Smooth muscle cell (in vitro differentiated cells): Measurements from ENCODE around the gene MAST4. TPM values are rescaled to one million over a fixed set of nuclear protein-coding genes. Genes with fewer than 3 reads are reported as not detected.

Experiments used
- DNase-seq: peaks from one replicate; lab custom pipeline; 2025; ENCODE audit not compliant: unreplicated experiment; lab: John Stamatoyannopoulos, UW
- H2AFZ ChIP-seq: fragments of 200-600 bp; sonication (generic); 2 replicates; pipeline ENCODE4 v1.6.0; 2016; ENCODE audit warnings: antibody characterized with exemption, low read depth, mild to moderate bottlenecking
- H3F3A ChIP-seq: fragments of 200-600 bp; sonication (generic); 2 replicates; pipeline ENCODE4 v1.6.0; 2017; ENCODE audit warnings: antibody characterized with exemption, low read depth
- H3K27ac ChIP-seq: fragments of 200-600 bp; sonication (generic); 2 replicates; pipeline ENCODE4 v1.5.1; 2016; ENCODE audit warnings: low read depth, mild to moderate bottlenecking
- H3K27me3 ChIP-seq: fragments of 200-600 bp; sonication (generic); 2 replicates; pipeline ENCODE4 v1.6.1; 2016; ENCODE audit warnings: low read depth, mild to moderate bottlenecking
- H3K36me3 ChIP-seq: fragments of 200-600 bp; sonication (generic); 2 replicates; pipeline ENCODE4 v1.5.1; 2016; ENCODE audit warnings: low read depth
- H3K4me1 ChIP-seq: fragments of 200-600 bp; sonication (generic); 2 replicates; pipeline ENCODE4 v1.5.1; 2016; ENCODE audit warnings: low read depth
- H3K4me2 ChIP-seq: fragments of 200-600 bp; sonication (generic); 2 replicates; pipeline ENCODE4 v1.6.0; 2016; ENCODE audit warnings: mild to moderate bottlenecking
- H3K4me3 ChIP-seq: fragments of 200-600 bp; sonication (generic); 2 replicates; pipeline ENCODE4 v1.5.1; 2016; ENCODE audit warnings: mild to moderate bottlenecking
- H3K79me2 ChIP-seq: fragments of 200-600 bp; sonication (generic); 2 replicates; pipeline ENCODE4 v1.6.0; 2016; ENCODE audit warnings: low read depth, mild to moderate bottlenecking
- H3K9ac ChIP-seq: fragments of 200-600 bp; sonication (generic); 2 replicates; pipeline ENCODE4 v1.6.0; 2016; ENCODE audit warnings: low read depth
- H3K9me3 ChIP-seq: fragments of 200-600 bp; sonication (generic); replicated peaks from 2 replicates; pipeline ENCODE4 v1.5.1; 2016; ENCODE audit warnings: low read depth
- H4K20me1 ChIP-seq: fragments of 200-600 bp; sonication (generic); 2 replicates; pipeline ENCODE4 v1.6.0; 2016; ENCODE audit warnings: low read depth
- CTCF ChIP-seq: fragments of 200-600 bp; sonication (generic); IDR thresholded peaks from 2 replicates; pipeline ENCODE4 v1.5.1; 2017; ENCODE audit warnings: borderline replicate concordance, mild to moderate bottlenecking, antibody characterized with exemption; ENCODE audit not compliant: insufficient read depth, poor library complexity, severe bottlenecking
- WGBS: methylation state at CpG from one replicate; pipeline ENCODE4 v1.1.7; 2016; ENCODE audit warnings: low lambda C conversion rate; 5-methylcytosine and 5-hydroxymethylcytosine counted together
- polyA plus RNA-seq: library from polyadenylated mRNA; unstranded; fragments of >200 nt; fragmentation: Nextera tagmentation; extraction: Ambion mirVana; gene quantifications from 2 replicates; pipeline ENCODE4 v1.2.1, GENCODE V29; 2016
- total RNA-seq: library from RNA; depleted of rRNA; stranded (reverse); fragments of >200 nt; gene quantifications from 2 replicates; pipeline ENCODE4 v1.2.3, GENCODE V29; 2014

MAST4 gene
- total and polyA plus RNA-seq, 2 experiments from 2014 or later, result 6.3 to 24.0 TPM

- Histone ChIP-seq H3K27me3 (no peaks in the 10 kb centered on the region), H3K36me3 (no peaks in the 10 kb centered on the region), H3K4me1 (no peaks in the 10 kb centered on the region), H3K9ac (peak overlapping the region; percentile 15), H3F3A (no peaks in the 10 kb centered on the region), H4K20me1 (no peaks in the 10 kb centered on the region), H3K79me2 (no peaks in the 10 kb centered on the region), H3K27ac (peak overlapping the region; percentile 83), H3K4me3 (no peak overlapping the region), H3K4me2 (no peak overlapping the region), H3K9me3 (no peaks in the 10 kb centered on the region), H2AFZ (no peak overlapping the region)
- DNase-seq, result no peak
- TF ChIP-seq CTCF, result no peak
- 74% methylated on average over 2 of the region's 2 CpGs for WGBS
Observed at GRCh38 chr5:66881480-66882161, 285.4 kb downstream of the MAST4 start.

GRCh38 chr5:66882606-66883227, 286.5 kb downstream of the MAST4 start:
- no peaks in the 10 kb centered on the region for H3F3A ChIP-seq
- no peaks in the 10 kb centered on the region for H3K79me2 ChIP-seq
- no peaks in the 10 kb centered on the region for H3K9me3 ChIP-seq
- DNase-seq, result no peak
- H2AFZ ChIP-seq, result no peak overlapping the region
- H3K27ac ChIP-seq, result peak overlapping the region; percentile 83
- H4K20me1 ChIP-seq, result no peaks in the 10 kb centered on the region
- no peak overlapping the region for H3K4me2 ChIP-seq
- no peak overlapping the region for H3K4me3 ChIP-seq
- TF ChIP-seq CTCF, result no peak
- no peaks in the 10 kb centered on the region for H3K36me3 ChIP-seq
- peak overlapping the region; percentile 58 for H3K9ac ChIP-seq
- no peaks in the 10 kb centered on the region for H3K27me3 ChIP-seq
- WGBS, result 57% methylated on average over 3 of the region's 3 CpGs
- no peaks in the 10 kb centered on the region for H3K4me1 ChIP-seq

DNA sequence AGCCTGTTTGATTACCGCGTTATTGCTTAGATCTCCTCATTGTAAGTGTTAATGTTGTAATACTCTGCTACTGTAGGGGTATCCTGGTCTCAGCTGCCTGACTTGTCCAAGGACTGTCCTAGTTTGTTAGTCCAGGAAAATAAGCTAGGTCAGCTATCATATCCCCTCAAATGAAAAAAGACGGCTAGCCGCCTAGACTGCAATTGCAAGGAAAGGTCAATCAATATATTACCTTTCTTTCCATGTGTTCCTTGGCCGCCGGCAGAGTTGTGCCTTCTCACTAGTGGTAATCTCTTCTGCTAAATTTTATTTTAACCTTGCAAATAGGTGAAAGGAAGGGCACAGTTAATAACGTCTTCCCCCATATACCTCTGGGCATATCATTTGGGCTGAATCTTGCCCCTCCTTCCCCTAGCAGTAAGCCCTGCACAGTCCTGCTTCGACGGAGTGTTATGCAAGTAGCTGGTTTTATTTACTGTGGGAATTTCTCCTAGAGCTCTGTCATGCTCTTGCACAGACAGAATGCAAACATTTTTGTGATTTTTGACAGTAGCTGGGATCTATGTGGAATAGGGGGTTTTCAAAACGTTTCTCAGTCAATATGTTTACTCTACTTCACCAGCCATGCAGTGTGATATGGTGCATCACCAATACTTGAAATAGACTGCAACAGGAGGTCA, 288.5 kb downstream of the MAST4 start:
- no peak for TF ChIP-seq CTCF
- Histone ChIP-seq H4K20me1 (no peaks in the 10 kb centered on the region), H2AFZ (no peak overlapping the region), H3K9me3 (no peaks in the 10 kb centered on the region), H3K79me2 (no peaks in the 10 kb centered on the region), H3K4me1 (no peaks in the 10 kb centered on the region), H3K36me3 (no peaks in the 10 kb centered on the region), H3K4me3 (no peak overlapping the region), H3K27me3 (no peaks in the 10 kb centered on the region), H3F3A (no peaks in the 10 kb centered on the region), H3K4me2 (no peak overlapping the region), H3K9ac (no peak overlapping the region), H3K27ac (no peak overlapping the region)
- no peak for DNase-seq
- 79% methylated on average over 10 of the region's 10 CpGs for WGBS
